Hippocampal formation (tissue), 2 donors: ENCODE measurements around the gene OSGIN1.

Experiments used
- DNase-seq, 2 donors: peaks; one replicate each; lab custom pipeline; 2025; lab: John Stamatoyannopoulos, UW

The OSGIN1 gene

DNA sequence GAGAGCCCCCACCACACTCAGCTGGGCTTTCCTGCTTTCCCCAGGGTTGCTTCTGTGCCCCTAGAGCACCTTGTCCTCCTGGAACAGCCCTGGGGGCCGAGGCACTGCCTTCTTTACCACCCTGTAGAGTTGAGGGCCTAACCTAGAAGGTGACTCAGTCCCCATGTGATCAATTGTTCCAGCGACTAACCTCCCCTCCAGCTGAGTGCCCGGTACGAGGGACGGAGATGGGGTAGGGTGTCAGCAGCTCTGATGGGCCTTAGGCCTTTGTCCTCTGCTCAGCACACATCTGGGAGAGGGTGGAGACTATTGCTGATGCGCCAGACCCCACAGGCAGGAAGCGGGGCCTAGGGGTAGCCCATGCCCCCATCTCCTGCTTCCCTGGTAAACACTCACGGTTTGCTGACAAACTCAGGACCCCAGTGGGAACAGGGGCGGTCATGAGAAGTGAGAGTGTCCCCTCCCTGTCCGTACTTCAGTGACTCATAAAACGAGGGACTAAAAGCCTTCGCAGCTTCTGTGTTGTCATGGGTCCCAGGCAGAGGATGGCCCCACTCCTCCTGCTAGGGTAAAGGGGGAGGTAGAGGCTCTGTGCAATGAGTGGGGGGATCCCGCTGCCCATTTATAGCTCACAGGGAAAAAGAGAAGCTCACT lies 48.1 kb downstream of the OSGIN1 start:
- DNase-seq, result no peak

DNA sequence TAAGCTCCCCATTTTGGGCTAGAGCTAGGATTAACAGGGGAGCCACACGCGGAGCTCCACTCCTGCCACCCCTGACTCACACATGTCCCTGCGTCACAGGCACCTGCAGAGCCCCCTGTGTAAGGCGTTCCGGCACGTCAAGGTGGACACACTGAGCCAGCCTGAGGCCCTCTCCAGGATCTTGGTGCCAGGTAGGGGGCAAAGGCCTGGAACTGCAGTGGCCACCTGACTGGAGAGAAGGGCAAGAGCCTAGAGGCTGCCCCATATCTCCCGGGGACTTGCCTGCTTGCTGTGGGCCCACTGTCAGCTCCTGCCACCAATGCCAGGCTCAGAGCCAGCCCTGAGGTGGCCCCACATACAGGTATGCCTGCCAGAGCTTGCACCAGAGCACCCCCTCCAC lies 48.7 kb downstream of the OSGIN1 start:
- no peak for DNase-seq

DNA sequence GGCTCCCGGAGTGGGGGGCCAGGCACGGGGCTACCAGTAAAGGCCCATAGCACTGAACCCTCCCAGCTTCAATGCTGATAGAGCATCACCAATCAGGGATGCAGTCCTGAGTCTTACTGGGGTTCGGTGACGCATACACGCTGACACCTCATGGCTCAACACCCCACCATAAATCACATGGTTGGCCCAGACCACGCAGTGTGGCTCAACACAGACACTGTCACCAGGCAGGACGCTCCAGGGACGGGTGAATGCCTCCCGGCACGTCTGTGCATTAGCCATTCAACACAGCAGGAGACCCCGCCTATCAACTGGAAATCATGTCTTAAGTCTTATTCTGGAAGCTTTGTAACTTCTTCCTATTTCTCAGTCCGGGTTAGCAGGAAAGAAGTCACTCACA lies 50.0 kb downstream of the OSGIN1 start:
- DNase-seq, result no peak

DNA sequence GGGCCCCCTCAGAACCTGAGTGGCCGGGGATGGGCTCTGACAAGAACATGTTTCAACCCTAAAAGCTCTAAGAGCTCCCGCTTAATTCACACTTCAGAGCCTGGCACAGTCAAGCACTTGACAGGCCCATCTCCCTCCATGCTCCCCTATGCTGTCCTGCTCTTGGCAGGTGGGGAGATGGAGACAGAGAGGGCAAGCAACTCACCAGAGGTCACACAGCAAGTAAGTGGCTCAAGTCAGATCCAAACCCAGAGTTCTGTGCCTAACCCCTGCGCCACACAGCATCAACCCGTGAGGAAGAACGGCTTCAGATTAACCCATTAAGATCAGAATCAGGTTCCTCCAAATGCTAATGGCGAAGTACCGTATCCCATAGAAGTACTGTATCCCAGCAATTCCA lies 51.4 kb downstream of the OSGIN1 start:
- DNase-seq, result no peak

DNA sequence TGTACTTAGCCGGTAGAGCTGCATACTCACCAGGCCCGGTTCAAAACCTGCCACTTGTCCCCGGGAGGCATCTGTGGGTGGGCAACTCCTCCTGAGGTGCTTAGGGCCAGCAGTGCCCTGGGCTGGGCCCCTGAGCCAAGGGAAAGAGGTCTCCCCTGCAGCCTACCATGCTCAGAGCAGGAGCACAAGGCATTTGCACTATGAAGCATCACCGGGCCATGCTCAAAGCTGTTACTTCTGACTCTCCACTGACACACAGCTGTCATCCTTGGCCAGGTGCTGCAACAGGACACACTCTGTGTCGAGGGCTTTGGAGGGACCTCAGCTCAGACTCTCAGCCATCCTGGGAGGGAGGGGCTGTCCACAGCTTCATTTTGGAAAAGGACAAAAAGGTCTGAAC lies 52.4 kb downstream of the OSGIN1 start:
- no peak for DNase-seq

DNA sequence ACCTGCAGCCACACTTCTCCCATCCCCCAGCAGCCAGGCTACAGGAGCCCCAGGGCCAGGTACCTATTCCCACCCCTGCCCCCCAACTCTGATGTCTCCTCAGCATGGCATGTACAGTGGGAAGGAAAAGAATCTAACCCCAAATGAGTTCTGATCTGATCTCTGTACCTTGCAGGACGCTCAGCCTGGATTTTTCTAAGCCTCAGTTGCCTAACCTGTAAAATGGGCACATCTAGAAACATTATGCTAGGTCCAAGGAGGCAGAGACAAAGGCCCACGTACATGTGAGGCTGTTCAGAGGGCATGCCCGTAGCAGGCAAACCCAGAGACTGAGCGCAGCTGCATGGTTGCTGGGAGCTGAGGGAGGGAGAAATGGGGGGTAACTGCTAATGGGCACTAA lies 54.5 kb downstream of the OSGIN1 start:
- no peak for DNase-seq

DNA sequence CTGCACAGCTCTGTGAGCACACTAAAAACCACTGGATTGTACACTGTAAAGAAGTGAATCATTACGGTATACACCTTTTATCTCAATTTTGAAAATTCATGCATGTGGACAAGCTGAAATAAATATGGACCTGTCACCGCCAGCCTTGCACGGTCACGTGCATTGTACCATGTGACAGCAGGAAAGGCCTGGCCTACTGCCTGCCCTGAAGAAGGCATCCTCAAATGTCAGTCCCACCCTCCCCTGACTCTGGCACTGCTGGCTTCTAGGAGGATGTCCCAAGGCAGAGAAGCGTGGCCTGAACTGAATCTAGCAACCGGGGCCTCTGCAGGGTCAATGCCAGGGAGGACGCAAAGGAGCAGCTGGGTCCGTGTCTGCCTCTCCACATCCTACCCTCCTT lies 54.9 kb downstream of the OSGIN1 start:
- no peak for DNase-seq

DNA sequence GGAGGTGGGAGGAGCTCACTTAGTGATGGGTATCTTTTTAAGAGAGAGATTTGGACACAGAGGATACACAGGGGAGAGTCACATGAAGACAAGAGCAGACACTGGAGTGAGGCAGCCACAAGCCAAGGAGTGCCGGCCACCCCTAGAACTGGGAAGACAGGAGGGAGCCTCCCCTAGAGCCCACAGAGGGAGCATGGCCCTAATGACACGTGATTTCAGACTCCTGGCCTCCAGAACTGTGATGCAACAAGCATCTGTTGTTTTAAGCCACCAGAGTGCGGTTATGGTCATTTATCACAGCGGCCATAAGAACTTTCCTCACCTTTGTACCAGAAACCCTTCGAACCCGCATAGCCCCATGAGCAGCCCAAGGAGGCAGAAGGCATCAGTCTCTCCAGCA lies 56.2 kb downstream of the OSGIN1 start:
- DNase-seq, result no peak

DNA sequence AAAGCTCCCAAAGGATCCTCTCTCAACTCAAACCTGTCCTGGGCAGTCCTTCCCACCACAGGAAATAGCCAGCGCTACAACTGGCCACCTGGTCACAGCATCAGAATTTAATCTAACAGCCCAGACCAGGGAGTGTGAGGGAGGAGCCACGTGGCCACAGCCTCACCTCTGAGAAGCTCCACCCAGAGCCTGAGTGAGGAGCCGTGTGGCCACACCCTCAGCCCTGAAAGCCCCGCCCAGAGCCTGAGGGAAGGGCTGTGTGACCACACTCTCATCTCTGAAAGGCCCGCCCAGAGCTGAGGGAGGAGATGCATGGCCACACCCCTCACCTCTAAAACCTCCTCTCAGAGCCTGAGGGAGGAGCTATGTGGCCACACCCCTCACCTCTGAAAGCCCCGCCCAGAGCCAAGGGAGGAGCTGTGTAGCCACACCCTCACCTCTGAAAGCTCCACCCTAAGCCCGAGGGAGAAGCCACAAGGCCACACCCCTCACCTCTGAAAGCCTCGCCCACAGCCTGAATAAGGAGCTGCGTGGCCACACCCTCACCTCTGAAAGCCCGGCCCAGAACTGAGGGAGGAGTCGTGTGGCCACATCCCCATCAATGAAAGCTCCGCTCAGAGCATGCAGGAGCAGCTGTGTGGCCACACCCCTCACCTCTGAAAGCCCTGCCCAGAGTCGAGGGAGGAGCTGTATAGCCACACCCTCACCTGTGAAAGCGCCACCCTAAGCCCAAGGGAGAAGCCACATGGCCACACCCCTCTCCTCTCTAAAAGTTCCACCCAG lies 60.9 kb downstream of the OSGIN1 start:
- DNase-seq, result no peak

DNA sequence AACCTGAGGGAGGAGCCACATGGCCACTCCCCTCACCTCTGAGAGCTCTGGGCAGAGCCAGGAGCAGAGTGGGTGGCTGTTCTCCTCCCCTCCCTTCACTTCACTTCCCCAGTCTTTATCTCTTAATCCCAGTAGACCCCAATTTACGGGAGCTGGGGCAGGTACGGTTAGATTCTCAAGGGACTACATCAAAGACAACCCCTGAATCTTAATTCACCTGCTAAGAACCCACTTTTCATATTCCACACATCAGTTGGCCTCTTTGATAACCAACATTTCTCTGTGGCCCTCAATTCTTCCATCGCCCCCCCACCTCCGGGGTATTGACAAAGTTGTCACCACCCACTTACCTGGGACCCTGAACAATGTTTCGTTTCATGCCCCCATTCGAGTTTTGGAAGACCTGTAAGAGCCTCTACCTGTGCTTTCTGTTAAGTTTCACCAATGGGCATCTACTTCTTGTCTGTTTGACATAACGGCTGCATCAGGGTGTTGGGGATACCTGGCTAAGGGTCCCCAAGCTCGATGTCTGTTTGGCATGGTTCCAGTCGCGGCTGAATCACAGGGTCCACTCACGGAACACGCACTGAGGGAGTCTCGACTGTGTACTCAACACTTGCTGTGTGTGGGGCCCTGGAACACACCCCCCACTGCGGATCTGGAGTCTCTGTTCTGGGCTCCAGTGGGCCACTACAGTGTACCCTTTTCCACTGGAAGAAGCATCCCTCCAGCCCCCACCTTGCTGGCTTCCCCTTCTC lies 61.7 kb downstream of the OSGIN1 start:
- DNase-seq, result no peak

DNA sequence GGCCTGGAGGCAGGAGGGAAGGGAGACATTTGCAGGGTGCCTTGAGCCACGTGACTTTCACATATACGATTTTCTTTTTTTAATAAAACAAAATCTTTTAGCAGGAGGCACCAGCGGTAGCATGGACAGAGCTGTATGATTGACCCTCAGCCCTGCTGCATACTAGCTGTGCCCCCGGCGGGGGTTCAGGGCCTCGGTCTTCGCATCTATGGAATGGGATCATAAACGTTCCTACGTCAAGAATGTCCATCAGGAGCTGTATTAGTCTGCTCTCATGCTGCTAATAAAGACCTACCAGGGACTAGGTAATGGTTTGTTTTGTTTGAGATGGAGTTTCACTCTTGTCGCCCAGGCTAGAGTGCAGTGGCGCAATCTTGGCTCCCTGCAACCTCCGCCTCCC lies 62.4 kb downstream of the OSGIN1 start:
- no peak for DNase-seq
